ENCODE measurements around the gene VIL1. TPM values are rescaled to one million over a fixed set of nuclear protein-coding genes. Genes with fewer than 3 reads are reported as not detected.

VIL1 gene
- total and polyA plus RNA-seq, 9 of the 15 experiments (the other 6 are each of a cell fraction or from before 2014, with no cell fraction given) = 0.51 to 2.7 (median 1.2) TPM

DNA sequence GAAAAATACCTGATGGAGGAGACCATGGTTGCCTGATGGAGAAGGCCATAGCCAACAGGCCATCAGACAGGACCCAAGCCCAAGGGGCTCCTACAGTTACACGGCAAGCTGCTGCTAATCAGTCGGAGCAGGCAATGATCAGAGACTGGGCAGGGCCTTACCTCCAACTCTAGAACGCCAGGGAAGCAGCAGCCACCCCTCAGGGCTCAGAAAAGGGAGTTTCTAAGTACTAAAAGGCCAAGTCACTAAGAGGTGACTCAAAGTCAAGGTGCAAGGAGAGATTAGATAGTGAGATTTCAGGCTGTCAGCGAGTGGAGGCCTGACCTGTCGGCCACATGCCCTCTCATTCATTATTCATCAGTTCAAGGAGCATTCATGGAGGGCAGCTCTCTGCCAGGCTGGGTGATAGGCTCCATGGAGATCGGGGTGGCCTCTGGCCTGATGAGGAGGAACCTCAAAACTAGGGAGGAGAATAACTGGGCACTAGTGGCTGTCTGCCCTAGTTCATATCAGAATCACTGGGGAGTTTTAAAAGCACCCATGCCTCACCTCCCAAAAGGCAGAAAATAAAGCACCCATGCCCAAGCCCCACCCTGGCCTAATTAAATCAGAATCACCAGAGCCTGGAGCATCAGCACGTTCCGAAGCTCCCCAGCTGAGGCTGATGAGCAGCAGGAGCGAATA, 3.6 kb downstream of the VIL1 start (continued):
- TF ChIP-seq BRCA1 (IDR thresholded peaks at IDR 0.05) (no peak), BRCA1 (CRISPR knock-in tag; IDR thresholded peaks at IDR 0.05) (no peak), MYC (IDR thresholded peaks at IDR 0.05; ENCODE audit: low read depth, low read length) (peak; percentile 67), MYC (CRISPR knock-in tag; IDR thresholded peaks at IDR 0.05; ENCODE audit: borderline replicate concordance, low read depth) (no peak), YBX1 (IDR thresholded peaks at IDR 0.05) (no peak), MYNN (IDR thresholded peaks at IDR 0.05) (peak; percentile 69), MYNN (CRISPR knock-in tag; IDR thresholded peaks at IDR 0.05) (no peak), IFI16 (CRISPR knock-in tag; IDR thresholded peaks at IDR 0.05) (no peak), SMARCB1 (IDR thresholded peaks at IDR 0.05; ENCODE audit: insufficient read length, low read depth) (no peak), POLR3A (IDR thresholded peaks at IDR 0.05; ENCODE audit: borderline replicate concordance, extremely low read depth, insufficient read depth, insufficient read length) (no peak), ELF1 (tag; IDR thresholded peaks at IDR 0.05) (no peak), RBFOX2 (IDR thresholded peaks at IDR 0.05; ENCODE audit: low read depth, low read length) (peak; percentile 24; the same call in 1 of the 2 replicates), ZNF124 (CRISPR knock-in tag; IDR thresholded peaks at IDR 0.05) (no peak), SRSF7 (optimal IDR thresholded peaks at IDR 0.05; ENCODE audit: low read depth, low read length) (no peak)
- TF ChIP-seq, protein P1, sequence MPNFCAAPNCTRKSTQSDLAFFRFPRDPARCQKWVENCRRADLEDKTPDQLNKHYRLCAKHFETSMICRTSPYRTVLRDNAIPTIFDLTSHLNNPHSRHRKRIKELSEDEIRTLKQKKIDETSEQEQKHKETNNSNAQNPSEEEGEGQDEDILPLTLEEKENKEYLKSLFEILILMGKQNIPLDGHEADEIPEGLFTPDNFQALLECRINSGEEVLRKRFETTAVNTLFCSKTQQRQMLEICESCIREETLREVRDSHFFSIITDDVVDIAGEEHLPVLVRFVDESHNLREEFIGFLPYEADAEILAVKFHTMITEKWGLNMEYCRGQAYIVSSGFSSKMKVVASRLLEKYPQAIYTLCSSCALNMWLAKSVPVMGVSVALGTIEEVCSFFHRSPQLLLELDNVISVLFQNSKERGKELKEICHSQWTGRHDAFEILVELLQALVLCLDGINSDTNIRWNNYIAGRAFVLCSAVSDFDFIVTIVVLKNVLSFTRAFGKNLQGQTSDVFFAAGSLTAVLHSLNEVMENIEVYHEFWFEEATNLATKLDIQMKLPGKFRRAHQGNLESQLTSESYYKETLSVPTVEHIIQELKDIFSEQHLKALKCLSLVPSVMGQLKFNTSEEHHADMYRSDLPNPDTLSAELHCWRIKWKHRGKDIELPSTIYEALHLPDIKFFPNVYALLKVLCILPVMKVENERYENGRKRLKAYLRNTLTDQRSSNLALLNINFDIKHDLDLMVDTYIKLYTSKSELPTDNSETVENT (CRISPR knock-in tag; IDR thresholded peaks at IDR 0.05) = no peak
- TF ChIP-seq, protein P2, sequence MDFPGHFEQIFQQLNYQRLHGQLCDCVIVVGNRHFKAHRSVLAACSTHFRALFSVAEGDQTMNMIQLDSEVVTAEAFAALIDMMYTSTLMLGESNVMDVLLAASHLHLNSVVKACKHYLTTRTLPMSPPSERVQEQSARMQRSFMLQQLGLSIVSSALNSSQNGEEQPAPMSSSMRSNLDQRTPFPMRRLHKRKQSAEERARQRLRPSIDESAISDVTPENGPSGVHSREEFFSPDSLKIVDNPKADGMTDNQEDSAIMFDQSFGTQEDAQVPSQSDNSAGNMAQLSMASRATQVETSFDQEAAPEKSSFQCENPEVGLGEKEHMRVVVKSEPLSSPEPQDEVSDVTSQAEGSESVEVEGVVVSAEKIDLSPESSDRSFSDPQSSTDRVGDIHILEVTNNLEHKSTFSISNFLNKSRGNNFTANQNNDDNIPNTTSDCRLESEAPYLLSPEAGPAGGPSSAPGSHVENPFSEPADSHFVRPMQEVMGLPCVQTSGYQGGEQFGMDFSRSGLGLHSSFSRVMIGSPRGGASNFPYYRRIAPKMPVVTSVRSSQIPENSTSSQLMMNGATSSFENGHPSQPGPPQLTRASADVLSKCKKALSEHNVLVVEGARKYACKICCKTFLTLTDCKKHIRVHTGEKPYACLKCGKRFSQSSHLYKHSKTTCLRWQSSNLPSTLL (IDR thresholded peaks at IDR 0.05) = no peak
- TF ChIP-seq, protein P3, sequence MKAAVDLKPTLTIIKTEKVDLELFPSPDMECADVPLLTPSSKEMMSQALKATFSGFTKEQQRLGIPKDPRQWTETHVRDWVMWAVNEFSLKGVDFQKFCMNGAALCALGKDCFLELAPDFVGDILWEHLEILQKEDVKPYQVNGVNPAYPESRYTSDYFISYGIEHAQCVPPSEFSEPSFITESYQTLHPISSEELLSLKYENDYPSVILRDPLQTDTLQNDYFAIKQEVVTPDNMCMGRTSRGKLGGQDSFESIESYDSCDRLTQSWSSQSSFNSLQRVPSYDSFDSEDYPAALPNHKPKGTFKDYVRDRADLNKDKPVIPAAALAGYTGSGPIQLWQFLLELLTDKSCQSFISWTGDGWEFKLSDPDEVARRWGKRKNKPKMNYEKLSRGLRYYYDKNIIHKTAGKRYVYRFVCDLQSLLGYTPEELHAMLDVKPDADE (conservative IDR thresholded peaks at IDR 0.05; ENCODE audit: control insufficient read depth, low read depth, low read length) = no peak
- TF ChIP-seq, protein P4, sequence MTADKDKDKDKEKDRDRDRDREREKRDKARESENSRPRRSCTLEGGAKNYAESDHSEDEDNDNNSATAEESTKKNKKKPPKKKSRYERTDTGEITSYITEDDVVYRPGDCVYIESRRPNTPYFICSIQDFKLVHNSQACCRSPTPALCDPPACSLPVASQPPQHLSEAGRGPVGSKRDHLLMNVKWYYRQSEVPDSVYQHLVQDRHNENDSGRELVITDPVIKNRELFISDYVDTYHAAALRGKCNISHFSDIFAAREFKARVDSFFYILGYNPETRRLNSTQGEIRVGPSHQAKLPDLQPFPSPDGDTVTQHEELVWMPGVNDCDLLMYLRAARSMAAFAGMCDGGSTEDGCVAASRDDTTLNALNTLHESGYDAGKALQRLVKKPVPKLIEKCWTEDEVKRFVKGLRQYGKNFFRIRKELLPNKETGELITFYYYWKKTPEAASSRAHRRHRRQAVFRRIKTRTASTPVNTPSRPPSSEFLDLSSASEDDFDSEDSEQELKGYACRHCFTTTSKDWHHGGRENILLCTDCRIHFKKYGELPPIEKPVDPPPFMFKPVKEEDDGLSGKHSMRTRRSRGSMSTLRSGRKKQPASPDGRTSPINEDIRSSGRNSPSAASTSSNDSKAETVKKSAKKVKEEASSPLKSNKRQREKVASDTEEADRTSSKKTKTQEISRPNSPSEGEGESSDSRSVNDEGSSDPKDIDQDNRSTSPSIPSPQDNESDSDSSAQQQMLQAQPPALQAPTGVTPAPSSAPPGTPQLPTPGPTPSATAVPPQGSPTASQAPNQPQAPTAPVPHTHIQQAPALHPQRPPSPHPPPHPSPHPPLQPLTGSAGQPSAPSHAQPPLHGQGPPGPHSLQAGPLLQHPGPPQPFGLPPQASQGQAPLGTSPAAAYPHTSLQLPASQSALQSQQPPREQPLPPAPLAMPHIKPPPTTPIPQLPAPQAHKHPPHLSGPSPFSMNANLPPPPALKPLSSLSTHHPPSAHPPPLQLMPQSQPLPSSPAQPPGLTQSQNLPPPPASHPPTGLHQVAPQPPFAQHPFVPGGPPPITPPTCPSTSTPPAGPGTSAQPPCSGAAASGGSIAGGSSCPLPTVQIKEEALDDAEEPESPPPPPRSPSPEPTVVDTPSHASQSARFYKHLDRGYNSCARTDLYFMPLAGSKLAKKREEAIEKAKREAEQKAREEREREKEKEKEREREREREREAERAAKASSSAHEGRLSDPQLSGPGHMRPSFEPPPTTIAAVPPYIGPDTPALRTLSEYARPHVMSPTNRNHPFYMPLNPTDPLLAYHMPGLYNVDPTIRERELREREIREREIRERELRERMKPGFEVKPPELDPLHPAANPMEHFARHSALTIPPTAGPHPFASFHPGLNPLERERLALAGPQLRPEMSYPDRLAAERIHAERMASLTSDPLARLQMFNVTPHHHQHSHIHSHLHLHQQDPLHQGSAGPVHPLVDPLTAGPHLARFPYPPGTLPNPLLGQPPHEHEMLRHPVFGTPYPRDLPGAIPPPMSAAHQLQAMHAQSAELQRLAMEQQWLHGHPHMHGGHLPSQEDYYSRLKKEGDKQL (CRISPR knock-in tag; IDR thresholded peaks at IDR 0.05; ENCODE audit: borderline replicate concordance) = no peak

All from K562 (cell line).